ENCODE measurements around the gene DIDO1. TPM values are rescaled to one million over a fixed set of nuclear protein-coding genes. Genes with fewer than 3 reads are reported as not detected.

DIDO1 gene
- total and polyA plus RNA-seq, 9 of the 15 experiments (the other 6 are each of a cell fraction or from before 2014, with no cell fraction given): 4.4 to 46.8 (median 31.2) TPM

DNA sequence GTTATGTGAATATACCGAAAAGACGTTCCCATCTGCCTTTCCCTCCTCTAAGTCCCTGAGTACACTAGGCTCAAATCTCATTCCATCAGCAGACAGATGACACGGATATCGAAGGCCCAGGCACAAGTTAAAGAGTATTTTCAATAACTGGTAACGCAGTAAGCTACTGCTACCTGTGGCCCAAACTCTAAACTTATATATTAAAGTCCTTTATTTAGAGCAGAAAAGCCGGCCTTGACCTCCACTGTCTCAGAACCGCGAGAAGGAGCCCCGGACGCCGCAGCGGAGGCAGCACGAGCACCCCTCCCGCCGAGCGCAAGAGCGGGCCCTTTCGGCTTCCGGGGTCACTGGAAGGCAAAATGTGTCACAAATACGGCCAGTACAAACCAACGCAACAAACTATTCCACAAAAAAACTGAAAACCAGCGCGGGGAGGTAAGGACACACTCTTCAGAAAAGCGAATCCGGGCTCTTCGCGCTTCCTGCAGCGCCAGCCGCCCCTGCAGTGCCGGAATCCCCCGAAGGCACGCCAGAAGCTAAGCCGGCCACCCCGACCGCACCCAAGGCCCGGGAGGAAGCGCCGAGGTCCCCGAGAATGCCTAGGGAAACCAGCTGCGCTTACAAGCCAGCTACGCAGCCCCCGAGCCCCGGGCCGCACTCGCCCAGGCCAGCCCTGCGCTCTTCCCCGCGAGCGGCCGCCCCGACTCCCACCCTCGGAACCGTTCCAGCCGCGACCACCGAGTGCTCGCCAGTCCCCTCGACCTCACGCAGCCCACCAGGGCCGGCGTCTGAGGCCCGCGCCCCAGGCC lies 681 bp downstream of the DIDO1 start (continued):
- TF ChIP-seq, protein P1, sequence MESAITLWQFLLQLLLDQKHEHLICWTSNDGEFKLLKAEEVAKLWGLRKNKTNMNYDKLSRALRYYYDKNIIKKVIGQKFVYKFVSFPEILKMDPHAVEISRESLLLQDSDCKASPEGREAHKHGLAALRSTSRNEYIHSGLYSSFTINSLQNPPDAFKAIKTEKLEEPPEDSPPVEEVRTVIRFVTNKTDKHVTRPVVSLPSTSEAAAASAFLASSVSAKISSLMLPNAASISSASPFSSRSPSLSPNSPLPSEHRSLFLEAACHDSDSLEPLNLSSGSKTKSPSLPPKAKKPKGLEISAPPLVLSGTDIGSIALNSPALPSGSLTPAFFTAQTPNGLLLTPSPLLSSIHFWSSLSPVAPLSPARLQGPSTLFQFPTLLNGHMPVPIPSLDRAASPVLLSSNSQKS (CRISPR knock-in tag; IDR thresholded peaks at IDR 0.05): no peak
- peak; percentile 62; the same call in 1 of the 2 replicates for TF ChIP-seq ZNF282 (CRISPR knock-in tag; IDR thresholded peaks at IDR 0.05)
- TF ChIP-seq COPS2 (conservative IDR thresholded peaks at IDR 0.05): no peak
- TF ChIP-seq L3MBTL2 (IDR thresholded peaks at IDR 0.05): peak; percentile 21; the same call in 1 of the 2 replicates
- no peak for TF ChIP-seq TEAD1 (CRISPR knock-in tag; IDR thresholded peaks at IDR 0.05)
- TF ChIP-seq NR1H2 (CRISPR knock-in tag; IDR thresholded peaks at IDR 0.05): no peak
- TF ChIP-seq GTF2F1 (IDR thresholded peaks at IDR 0.05; ENCODE audit: low read depth, low read length): no peak
- TF ChIP-seq RBBP5 (IDR thresholded peaks at IDR 0.05; ENCODE audit: borderline replicate concordance, insufficient read depth, low read length, poor library complexity, severe bottlenecking): peak; percentile 43
- TF ChIP-seq ZFX (CRISPR knock-in tag; IDR thresholded peaks at IDR 0.05): 0 out of 2 replicates have a peak, but pooled peaks have one; percentile 68
- peak; percentile 84 for TF ChIP-seq RBM22 (IDR thresholded peaks at IDR 0.05; ENCODE audit: low read depth, low read length, poor library complexity, severe bottlenecking)
- TF ChIP-seq EP400 (IDR thresholded peaks at IDR 0.05): peak; percentile 37; the same call in 1 of the 2 replicates
- no peak for TF ChIP-seq KLF6 (CRISPR knock-in tag; IDR thresholded peaks at IDR 0.05; ENCODE audit: borderline replicate concordance)
- no peak for TF ChIP-seq RBFOX2 (IDR thresholded peaks at IDR 0.05; ENCODE audit: low read depth, low read length)
- TF ChIP-seq NFRKB (IDR thresholded peaks at IDR 0.05; ENCODE audit: low read depth): no peak
- no peak for TF ChIP-seq MXI1 (IDR thresholded peaks at IDR 0.05; ENCODE audit: low read depth, low read length)

All from K562 (cell line).